Globus pallidus (tissue), 1 donor: Measurements from ENCODE around the gene CPLANE2.
A peak's percentile ranks its signal among the peaks of the same experiment; 100 is the strongest.
"Not testable (repeated sequence)": the region's sequence is repeated elsewhere in the genome, so short reads cannot be mapped to it uniquely, and the experiment has no call there.

ENCODE experiments used
- DNase-seq: peaks from one replicate; pipeline ENCODE4 v3.0.0-alpha.2; 2015; ENCODE audit warnings: low spot score

Gene CPLANE2

DNA sequence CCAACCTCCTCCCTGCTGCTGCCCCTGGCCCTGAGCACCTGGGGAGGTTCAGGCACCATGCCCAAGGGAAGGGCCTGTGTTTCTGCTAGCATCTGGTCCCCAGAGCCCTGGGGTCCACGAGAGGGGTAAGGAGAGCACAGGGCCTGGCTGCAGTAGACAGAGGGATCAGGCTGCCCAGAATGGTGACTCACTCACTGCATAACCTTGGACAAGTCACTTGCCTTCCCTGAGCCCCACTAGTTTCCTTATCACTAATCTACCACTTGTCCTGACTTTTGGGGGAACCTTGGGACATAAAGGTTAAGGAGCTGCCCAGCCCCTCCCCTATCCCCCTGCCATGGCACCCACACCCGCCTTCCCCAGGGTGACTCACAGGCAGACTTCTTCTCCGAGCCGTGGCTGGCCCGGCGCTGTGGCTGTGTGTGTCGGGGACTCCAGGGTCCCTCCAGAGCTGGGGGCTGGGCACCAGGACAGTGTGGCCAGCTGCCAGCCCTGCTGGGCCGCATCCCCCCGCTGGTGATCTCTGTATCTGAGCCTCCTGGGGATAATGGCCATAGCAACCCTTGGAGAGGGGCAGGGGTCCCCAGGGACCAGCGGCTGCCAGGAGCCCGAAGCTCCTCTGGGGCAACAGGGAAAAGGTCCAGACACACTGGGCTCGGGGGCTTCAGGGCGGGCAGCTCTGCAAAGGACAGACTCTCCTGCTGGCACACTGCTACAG is 28.6 kb downstream of the CPLANE2 start:
- no peak for DNase-seq

GRCh38 chr1:16207318-16208269 is 29.4 kb downstream of the CPLANE2 start:
- DNase-seq: no peak

GRCh38 chr1:16206547-16207317 is 30.3 kb downstream of the CPLANE2 start:
- DNase-seq: peak; percentile 90

GRCh38 chr1:16205891-16206546 is 31.0 kb downstream of the CPLANE2 start:
- DNase-seq: no peak

GRCh38 chr1:16205334-16205671 is 31.7 kb downstream of the CPLANE2 start:
- no peak for DNase-seq

GRCh38 chr1:16204634-16205333 is 32.2 kb downstream of the CPLANE2 start:
- DNase-seq: no peak

DNA sequence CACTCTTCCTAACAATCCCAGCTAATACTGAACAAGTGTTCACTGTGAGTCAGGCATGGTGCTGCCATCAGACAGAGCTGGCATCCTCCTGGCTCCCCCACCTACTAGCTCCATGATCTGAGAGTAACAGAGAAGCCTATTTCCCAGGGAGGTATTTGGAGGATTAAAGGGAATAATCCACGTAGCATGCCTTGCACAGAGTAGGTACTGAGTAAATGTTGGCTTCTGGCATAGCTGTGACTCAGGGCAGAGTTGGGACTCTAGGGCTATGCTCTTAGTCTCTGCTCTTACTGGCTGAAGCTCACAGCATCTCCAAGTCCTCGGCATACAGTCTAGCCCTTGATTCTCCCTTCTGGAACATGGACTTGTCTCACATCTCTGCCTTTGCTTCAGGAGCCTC is 32.8 kb downstream of the CPLANE2 start:
- no peak for DNase-seq

GRCh38 chr1:16203550-16203949 is 33.4 kb downstream of the CPLANE2 start:
- DNase-seq: no peak

DNA sequence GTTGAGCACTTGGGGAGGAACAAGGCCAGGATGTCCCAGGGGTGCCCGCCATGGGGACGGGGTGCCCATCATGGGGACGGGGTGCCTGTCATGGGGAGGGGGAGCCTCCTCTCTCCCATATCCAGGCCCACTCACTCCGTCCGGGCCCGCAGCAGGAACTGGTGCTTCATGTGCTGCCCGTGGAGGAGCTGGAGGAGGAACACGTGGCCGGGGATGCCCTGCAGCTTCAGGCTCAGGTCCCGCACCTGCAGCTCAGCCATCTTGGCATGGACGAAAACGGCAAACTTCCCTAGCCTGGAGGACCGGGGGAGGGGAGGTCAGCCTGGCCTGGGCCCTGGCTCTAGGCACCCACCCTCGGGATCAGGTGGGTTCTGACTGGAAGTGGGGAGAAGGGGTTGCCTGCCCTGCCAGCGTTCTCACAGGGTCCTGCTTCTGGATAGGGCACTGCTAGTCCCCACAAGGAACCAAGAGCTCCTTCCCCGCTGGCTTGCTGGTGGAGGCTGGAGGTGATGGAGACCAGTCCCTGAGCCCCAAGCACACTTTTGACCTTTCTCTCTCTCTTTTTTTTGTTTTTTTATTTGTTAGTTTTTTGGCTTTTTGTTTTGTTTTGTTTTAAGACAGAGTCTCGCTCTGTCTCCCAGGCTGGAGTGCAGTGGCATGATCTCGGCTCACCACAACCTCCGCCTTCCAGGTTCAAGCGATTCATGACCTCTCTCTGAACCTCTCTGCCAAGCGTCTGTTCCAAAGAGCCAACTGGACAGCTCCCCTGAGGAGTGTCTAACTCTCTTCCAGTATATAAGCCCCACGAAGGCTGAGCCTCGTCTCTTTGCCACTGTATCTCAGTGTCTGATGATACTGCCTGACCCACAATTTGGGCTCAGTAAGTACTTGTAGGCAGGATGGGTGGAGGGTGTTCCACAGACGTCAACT is 34.4 kb downstream of the CPLANE2 start:
- DNase-seq: no peak

DNA sequence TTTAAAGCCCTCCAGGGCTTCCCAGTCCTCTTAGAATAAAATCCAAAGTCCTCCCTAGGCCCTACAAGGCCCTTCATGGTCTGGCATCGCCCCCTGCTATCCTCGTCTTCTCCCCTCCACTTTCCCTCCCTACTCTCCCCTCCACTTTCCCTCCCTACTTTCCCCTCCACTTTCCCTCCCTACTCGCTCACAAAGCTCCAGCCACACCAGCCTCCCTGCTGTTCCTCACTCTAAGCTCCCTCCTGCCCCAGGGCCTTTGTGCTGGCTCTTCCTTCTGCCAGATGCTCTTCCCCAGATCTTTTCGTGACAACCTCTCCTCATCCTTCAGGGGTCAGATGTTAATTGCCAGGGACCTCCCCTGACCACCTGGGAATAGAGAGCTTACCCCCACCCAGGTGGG is 37.3 kb downstream of the CPLANE2 start:
- DNase-seq: no peak

DNA sequence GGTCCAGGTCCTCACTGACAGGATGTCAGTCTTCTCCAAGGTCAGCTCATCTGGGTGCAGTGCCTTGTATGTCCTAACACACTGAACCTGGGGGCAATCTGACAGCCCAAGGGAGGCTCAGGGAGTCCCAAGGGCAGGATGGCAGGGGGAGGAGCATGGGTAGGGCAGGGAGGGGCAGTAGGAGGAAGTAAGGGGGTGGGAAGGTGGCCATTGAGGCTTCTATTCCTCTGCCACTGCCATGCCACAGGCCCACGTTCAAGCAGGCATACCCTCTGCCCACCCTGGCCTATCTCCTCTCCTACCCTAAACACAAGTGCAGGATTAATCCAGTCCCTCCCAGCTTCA is 37.9 kb downstream of the CPLANE2 start:
- DNase-seq: no peak

GRCh38 chr1:16198444-16199156 is 38.4 kb downstream of the CPLANE2 start:
- DNase-seq: no peak

DNA sequence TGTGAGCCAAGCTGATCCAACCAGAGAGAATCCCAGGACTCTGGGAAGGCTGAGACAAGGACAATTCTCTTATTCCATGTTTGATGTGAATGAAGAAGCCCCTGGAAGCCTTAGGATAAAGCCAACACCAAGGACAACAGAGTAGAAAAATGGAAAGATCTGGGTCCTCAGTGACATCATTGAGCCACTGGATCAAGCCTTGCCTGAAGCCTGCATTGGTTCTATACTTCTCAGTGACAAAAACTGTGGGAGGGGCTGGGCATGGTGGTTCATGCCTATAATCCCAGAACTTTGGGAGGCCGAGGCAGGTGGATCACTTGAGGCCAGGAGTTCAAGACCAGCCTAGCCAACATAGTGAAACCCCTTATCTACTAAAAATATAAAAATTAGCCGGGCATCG is 40.1 kb downstream of the CPLANE2 start:
- no peak for DNase-seq

- not testable (repeated sequence) for DNase-seq
Observed at GRCh38 chr1:16196139-16196538, 40.8 kb downstream of the CPLANE2 start.

DNA sequence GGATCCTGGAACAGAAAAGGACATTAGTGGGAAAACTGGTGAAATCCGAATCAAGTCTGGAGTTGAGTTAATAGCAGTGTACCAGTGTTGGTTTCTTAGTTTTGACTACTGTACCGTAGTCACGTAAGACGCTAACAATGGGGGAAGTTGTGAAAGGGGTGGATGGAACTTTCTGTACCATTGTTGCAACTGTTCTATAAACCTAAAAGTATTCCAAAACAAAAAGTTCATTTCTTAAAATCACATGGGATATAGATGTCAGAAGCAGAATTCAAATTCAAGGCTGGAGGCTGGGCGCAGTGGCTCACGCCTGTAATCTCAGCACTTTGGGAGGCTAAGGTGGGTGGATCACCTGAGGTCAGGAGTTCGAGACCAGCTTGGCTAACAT is 41.5 kb downstream of the CPLANE2 start:
- DNase-seq: no peak

DNA sequence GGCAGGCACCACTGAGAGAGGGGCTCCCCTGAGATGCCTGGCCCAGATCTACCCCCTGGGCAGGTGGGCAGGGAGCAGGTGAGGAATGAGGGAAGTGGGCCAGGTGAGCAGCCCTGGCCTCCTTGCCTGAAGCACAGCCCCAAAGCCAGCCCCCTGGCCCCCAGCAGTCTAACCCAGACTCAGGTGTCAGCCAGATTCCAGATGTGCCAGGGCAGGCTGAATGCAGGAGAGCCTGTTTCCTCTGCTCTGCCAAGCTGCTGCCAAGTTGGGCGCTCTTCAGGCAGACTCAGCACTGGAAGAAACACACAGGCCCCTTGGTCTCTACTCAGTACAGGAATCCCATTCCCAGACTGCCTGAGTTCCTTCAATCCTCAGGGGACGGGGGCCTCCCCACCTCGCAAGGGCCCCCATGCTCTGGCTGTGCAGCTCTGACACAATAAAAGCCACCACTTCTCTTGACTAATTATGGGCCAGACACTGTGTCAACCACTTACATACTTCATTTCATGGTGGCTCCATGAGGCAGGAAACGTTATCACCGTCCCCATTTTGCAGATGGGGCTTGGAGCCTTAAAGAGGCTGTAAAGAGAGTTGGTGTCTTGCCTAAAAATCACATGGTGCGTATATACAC is 45.0 kb downstream of the CPLANE2 start:
- DNase-seq: no peak

DNA sequence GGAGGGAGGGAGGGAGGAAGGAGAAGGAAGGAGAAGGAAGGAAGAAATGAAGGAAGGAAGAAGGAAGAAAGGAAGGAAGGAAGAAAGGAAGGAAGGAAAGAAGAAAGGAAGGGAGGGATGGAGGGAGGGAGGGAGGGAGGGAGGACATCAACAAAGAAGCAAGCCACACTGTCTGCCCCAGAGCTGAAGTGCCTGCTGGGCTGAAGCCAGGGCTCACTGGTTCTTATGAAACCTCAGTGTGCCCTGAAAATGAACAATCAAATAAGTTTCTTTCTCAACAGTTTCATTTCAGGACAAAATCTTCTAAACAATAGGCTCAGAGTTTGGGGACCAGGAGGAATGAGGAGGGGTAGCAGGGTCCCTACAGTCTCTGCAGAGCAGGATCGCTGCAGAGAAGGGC is 45.7 kb downstream of the CPLANE2 start:
- DNase-seq: no peak

- peak; percentile 75 for DNase-seq
Observed at GRCh38 chr1:16189921-16190621, 46.9 kb downstream of the CPLANE2 start.

DNA sequence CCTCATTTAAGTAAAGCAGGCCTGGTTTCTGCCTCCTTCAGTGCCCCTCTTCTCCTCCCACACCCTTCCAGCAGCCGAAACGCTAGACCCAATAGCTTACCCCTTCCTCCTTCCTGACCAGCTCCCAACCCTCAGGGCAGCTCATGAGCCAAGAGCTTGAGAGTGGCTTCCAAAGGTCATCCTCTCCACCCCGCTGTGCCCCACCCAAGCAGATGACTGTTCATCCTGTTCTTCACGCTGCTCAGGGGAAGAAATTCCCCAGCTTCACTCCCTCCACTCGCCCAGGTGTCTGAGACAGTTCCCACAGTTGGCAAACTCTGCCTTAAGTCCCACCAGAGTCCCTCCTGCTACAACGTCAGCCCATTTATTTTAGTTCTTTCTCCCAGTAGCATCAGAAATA is 48.0 kb downstream of the CPLANE2 start:
- no peak for DNase-seq
